B cell (primary cell): ENCODE results near the gene SERPINI1.

Experiments
- CTCF ChIP-seq: fragments of 200-600 bp; IDR thresholded peaks from one replicate; pipeline ENCODE4 v1.8.0; 2022; ENCODE audit warnings: antibody characterized with exemption, mild to moderate bottlenecking
- EZH2 ChIP-seq: IDR thresholded peaks from 2 replicates; pipeline ENCODE4 v1.6.1; 2012; ENCODE audit warnings: borderline replicate concordance, low read depth, mild to moderate bottlenecking, moderate library complexity, low read length; ENCODE audit not compliant: insufficient read depth, poor library complexity, severe bottlenecking

DNA sequence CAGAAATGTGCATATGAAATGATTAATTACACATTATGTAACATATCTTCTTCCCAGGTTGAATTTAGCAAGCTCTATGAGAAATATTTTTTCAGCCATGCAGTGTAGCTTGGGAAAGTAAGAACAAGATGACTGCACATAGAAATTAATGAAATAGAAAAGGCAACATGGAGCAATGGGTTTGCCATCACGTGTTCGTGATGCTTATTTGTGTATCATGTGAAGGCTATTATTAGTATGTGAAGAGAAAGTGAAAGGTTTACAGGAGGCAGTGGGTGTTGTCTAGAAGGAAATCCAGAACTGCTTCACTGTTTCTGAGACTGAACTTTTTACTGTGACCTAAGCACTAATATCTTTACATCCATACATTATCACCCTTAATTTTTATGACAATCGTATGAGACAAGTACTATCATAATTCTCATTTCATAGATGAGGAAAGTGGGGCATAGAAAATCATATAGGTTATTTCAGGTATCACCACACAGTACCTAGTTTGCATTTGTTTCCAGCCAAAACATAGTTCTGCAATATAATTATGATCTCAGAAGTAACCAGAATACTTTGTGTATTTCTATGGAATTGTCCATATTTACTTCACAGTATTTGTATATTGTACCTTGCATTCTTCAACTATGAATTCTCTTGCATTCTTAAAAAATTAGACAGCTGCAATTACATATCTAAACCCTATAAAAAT lies 14.9 kb downstream of the SERPINI1 start:
- TF ChIP-seq EZH2 (no peak), CTCF (no peak)
